Adipose tissue (tissue), 3 donors: ENCODE results near the gene PFKFB4. TPM values are rescaled to one million over a fixed set of nuclear protein-coding genes. Genes with fewer than 3 reads are reported as not detected.

ENCODE experiments used
- H3K27ac ChIP-seq: one replicate; pipeline ENCODE4 v1.5.1; 2013; ENCODE audit warnings: low read depth, low read length
- WGBS, 3 donors: extraction: QIAGEN DNeasy Blood & Tissue Kit; methylation state at CpG; one replicate each; pipeline ENCODE4 v1.1.7; 2013; 5-methylcytosine and 5-hydroxymethylcytosine counted together
- polyA plus RNA-seq, 3 donors: library from polyadenylated mRNA; stranded (reverse); fragments of 200-250 nt; gene quantifications; one replicate each; pipeline ENCODE4 v1.2.3, GENCODE V29; 2013
- donor health status: healthy with polysubstance abuse.
- donor health status: Bipolar disorder and iron deficiency.
- donor health status: healthy.

PFKFB4 gene
- polyA plus RNA-seq, 3 donors = 1.7 to 6.5 (median 5.2) TPM

GRCh38 chr3:48591436-48591835 lies 34.8 kb upstream of the PFKFB4 start:
- H3K27ac ChIP-seq = no peak overlapping the region
- 79 to 93% (median 91%) methylated on average over 14 of the region's 14 CpGs for WGBS, 3 donors

GRCh38 chr3:48588230-48588629 lies 31.6 kb upstream of the PFKFB4 start:
- no peak overlapping the region for H3K27ac ChIP-seq
- 53 to 67% (median 58%) methylated on average over 14 to 15 of the region's 15 CpGs for WGBS, 3 donors

GRCh38 chr3:48587686-48588085 lies 31.1 kb upstream of the PFKFB4 start:
- WGBS, 3 donors = 71 to 82% (median 73%) methylated on average over 11 of the region's 11 CpGs

DNA sequence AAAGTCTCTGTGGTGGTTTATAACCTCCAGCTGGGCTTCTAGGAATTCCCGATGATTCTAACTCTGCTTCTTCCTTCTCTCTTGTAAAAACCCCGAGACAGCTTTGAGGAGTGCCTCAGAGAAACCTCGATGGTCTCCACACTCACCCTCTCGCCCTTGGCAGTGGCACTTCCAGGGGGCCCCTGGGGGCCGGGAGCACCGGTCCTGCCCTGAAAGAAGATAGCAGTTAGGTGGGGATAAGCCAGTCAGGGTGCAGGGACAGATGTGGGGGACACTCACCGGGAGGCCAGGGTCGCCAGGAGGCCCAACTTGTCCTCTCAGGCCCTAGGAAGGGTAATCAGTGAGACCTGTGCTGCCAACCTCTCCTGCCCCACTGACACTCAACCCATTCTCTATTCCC lies 28.8 kb upstream of the PFKFB4 start:
- no peak overlapping the region for H3K27ac ChIP-seq
- 79 to 91% (median 83%) methylated on average over 8 of the region's 8 CpGs for WGBS, 3 donors

More at GRCh38 chr3:48587686-48588085, 31.1 kb upstream of the PFKFB4 start:
- H3K27ac ChIP-seq = no peak overlapping the region

- whole genome bisulfite sequencing, 3 donors = 84 to 90% (median 87%) methylated on average over 9 of the region's 9 CpGs
- H3K27ac ChIP-seq = no peak overlapping the region
These were observed 28.2 kb upstream of the PFKFB4 start for GRCh38 chr3:48584836-48585235.

GRCh38 chr3:48581621-48582481 lies 25.2 kb upstream of the PFKFB4 start:
- WGBS, 3 donors = 90 to 92% (median 92%) methylated on average over 14 of the region's 14 CpGs
- H3K27ac ChIP-seq = no peak overlapping the region

- H3K27ac ChIP-seq = no peak overlapping the region
- WGBS, 3 donors = 69 to 85% (median 82%) methylated on average over 4 of the region's 4 CpGs
These were observed 20.0 kb upstream of the PFKFB4 start for GRCh38 chr3:48576647-48577046.

DNA sequence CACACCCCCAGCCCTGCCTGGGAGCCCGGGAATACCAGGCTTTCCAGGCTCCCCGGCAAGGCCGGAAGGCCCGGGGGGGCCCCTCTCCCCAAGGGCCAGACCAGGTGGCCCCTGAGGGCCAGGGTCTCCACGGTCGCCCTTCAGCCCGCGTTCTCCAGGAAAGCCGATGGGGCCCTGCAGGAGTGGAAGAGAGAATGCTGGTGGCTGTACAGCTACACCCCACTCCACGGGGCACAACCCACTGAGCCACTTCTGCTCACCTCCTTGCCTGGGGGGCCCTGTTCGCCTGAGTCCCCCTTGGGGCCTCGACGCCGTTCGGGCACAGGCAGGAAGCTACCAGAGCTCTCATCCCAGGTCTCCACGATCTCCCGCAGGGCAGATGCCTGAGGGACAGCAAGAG lies 18.8 kb upstream of the PFKFB4 start:
- H3K27ac ChIP-seq = no peak overlapping the region
- WGBS, 3 donors = 78 to 87% (median 84%) methylated on average over 17 of the region's 17 CpGs

GRCh38 chr3:48573973-48574585 lies 17.5 kb upstream of the PFKFB4 start:
- WGBS, 3 donors = 92 to 96% (median 94%) methylated on average over 10 of the region's 10 CpGs

DNA sequence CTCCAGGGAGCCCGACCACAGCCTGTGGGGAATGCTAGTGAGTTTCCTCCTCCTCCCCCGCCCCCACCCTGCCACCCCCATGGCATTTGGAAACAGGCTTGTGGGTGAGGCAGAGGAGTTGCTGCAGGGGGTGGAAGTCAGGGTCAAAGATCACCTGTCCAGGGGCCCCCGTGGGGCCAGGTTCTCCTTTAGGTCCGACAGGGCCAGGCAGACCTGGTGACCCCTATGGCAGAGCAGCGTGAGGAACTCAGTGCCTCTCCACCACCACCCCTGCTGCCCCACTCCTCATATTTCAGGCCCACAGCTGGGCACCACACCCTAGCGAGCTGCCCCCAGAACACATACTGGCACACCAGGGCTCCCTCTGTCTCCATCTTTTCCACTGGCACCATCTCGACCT lies 15.9 kb upstream of the PFKFB4 start:
- no peak overlapping the region for H3K27ac ChIP-seq
- 84 to 92% (median 90%) methylated on average over 7 of the region's 7 CpGs for WGBS, 3 donors

More at GRCh38 chr3:48573973-48574585, 17.5 kb upstream of the PFKFB4 start:
- H3K27ac ChIP-seq = no peak overlapping the region

DNA sequence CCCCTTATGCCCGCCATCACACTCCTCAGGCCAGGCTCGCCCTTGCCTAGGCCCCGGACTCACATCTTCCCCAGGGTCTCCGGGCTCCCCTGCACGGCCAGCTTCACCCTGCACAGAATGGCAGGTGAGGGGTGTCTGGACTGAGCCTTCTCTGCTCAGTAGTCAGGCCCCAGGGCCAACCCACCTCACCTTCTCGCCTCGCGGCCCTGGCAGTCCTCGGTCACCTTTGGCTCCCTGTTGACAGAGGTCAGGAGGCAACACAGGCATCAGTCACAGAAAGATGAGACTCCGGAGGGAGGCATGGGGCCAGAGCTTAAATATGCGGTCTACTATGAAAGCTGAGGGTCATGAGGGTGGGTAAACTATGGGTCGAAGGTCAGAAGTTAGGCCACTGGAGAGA lies 15.3 kb upstream of the PFKFB4 start:
- 86 to 89% (median 86%) methylated on average over 12 of the region's 12 CpGs for WGBS, 3 donors
- H3K27ac ChIP-seq = no peak overlapping the region

DNA sequence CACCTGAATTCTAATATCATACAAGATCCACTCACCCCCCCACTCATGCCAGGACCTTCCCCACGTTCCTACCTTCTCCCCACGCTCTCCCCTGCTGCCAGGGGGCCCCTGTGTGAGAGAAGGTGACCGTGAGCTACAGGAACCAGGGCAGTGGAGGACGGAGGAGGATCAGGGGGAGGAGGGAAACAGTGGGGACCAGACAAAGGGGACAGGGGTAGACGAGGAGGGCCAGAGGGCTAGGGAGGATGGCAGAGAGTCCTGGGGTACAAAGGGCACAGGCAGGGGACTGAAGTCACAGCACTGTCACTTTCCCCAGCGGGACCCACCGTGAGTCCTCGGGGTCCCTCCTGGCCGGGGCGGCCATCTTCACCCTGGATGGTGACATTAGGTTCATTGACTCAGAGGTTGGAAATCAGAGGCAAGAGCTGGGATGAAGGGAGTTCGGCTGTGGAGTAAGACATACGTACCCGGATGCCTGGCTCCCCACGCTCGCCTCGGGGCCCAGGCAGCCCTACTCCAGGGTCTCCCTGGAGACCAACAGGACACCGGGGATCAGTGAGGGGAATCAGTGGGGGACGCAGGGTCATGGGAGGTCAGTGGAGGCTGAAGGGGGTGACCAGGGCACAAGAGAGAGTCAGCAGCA lies 13.3 kb upstream of the PFKFB4 start:
- H3K27ac ChIP-seq = no peak overlapping the region
- whole genome bisulfite sequencing, 3 donors = 86 to 92% (median 90%) methylated on average over 18 of the region's 18 CpGs

GRCh38 chr3:48569400-48569799 lies 12.8 kb upstream of the PFKFB4 start:
- no peak overlapping the region for H3K27ac ChIP-seq
- 80 to 89% (median 87%) methylated on average over 10 of the region's 10 CpGs for WGBS, 3 donors

DNA sequence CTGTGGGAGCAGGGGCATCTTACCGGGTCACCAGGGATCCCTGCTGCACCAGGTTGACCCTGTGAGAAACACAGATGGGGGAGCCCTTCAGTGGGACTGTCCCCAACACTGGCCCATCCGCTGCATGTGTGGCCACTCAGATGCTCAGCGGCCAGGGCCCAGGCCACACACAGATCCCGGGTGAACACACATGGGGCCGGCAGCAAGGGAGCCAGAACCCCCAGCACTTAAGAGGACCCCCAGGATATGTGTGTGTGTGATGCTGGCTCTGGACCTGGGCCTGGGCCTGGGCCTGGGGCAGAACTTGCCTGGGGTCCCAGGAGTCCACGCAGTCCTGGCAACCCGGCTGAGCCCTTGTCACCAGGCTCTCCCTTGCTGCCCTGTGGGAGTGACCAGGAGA lies 11.9 kb upstream of the PFKFB4 start:
- WGBS, 3 donors = 92% methylated on average over 7 of the region's 7 CpGs

DNA sequence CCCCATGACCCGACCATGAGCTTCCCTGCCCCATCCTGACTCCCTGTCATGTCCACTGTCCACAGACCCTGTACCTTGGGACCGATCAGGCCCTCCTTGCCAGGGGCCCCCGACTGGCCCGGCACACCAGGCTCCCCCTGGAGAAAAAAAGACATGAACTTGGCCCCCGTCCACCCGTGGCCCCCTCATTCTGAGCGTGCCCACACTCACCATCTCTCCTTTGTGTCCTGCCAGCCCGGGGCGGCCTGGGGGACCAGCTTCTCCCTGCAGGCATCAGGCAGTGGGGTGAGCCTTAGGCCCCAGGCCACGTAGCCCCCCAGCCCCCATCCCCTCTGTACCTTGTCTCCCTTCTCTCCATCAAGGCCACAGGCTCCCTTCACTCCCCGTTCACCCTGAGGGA lies 10.9 kb upstream of the PFKFB4 start:
- 86 to 92% (median 92%) methylated on average over 10 to 11 of the region's 11 CpGs for WGBS, 3 donors
- H3K27ac ChIP-seq = no peak overlapping the region

More for the DNA sequence above, 11.9 kb upstream of the PFKFB4 start:
- H3K27ac ChIP-seq = no peak overlapping the region

DNA sequence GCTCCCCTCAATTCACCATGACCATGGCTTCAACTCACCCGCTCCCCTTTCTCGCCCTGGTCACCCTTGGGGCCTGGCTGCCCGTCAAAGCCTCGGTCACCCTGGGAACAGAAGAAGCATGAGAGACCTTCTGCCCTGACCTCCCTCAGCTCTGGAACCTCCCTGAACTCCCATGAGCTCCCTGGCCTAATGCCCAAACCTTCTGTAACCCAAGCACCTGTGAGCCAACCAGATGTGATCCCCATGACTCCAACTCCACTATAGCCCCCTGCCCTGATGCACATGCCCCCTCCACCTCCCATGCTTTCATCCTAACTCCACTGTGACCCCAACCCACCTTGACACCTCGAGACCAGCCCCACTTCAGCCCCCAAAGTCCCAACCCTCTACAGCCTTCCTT lies 10.5 kb upstream of the PFKFB4 start:
- WGBS, 3 donors = 85 to 91% (median 87%) methylated on average over 5 of the region's 5 CpGs
- H3K27ac ChIP-seq = no peak overlapping the region

DNA sequence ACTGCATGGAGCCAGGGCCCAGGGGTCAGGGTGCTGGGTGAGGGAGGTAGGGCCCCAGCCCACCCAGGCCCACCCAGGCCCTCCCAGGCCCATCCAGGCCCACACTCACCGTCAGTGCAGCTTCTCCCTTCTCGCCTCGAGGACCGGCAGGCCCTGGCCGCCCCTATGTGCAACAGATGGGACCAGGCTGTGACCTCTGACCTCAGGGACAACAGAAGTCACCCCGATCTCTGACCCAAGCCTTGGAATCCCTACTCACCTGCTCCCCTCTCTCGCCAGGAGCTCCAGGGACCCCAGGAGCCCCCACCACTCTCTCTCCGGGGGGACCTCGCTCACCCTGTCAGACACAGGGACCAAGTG lies 9.8 kb upstream of the PFKFB4 start:
- no peak overlapping the region for H3K27ac ChIP-seq
- 79 to 92% (median 90%) methylated on average over 9 of the region's 9 CpGs for WGBS, 3 donors

GRCh38 chr3:48565591-48566400 lies 9.2 kb upstream of the PFKFB4 start:
- no peak overlapping the region for H3K27ac ChIP-seq
- 45 to 81% (median 50%) methylated on average over 7 of the region's 7 CpGs for WGBS, 3 donors

- H3K27ac ChIP-seq = no peak overlapping the region
- 85 to 88% (median 87%) methylated on average over 11 of the region's 11 CpGs for WGBS, 3 donors
These were observed 8.6 kb upstream of the PFKFB4 start for GRCh38 chr3:48565186-48565585.
